ENCODE measurements around the gene PEX5L. TPM values are rescaled to one million over a fixed set of nuclear protein-coding genes. Genes with fewer than 3 reads are reported as not detected.

The PEX5L gene
- total RNA-seq, 1 donor from 2014 or later, result 0.78 TPM

- Histone ChIP-seq H3K4me3 (no peak overlapping the region), H3K36me3 (no peaks in the 10 kb centered on the region), H3K27me3 (no peaks in the 10 kb centered on the region), H3K9me3 (no peaks in the 10 kb centered on the region), H3K27ac (no peak overlapping the region), H3K4me1 (no peaks in the 10 kb centered on the region)
- intact Hi-C loops (cut with DNase I), result no loop called here
- no peak for ATAC-seq
- TF ChIP-seq CTCF (IDR thresholded peaks at IDR 0.05), result no peak
- no peak for DNase-seq
Measured at GRCh38 chr3:179825527-179826246, 211.1 kb downstream of the PEX5L start.

DNA sequence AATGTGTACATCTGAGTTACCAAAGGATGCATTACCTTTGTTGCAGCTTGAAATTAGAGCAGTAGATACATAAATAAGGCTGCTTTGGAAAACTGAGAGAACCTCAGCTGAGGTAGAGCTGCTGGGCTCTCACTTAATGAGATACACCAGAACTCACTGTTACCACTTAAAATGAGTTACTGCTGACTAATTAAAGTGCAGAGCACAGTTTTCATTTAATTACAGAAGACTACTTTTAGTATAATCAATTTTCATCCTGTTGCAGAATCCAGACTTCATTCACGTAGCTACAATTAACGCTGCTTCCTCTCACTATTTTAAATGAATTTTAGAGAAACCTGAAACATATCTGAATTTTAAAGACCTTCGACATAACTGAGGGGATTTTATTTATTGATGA, 214.4 kb downstream of the PEX5L start:
- intact Hi-C loops (cut with DNase I), result no loop called here
- no peak for TF ChIP-seq CTCF (IDR thresholded peaks at IDR 0.05)
- Histone ChIP-seq H3K4me3 (no peak overlapping the region), H3K4me1 (no peaks in the 10 kb centered on the region), H3K27me3 (no peaks in the 10 kb centered on the region), H3K9me3 (no peaks in the 10 kb centered on the region), H3K27ac (no peak overlapping the region), H3K36me3 (no peaks in the 10 kb centered on the region)
- DNase-seq (no peak), ATAC-seq (no peak)

DNA sequence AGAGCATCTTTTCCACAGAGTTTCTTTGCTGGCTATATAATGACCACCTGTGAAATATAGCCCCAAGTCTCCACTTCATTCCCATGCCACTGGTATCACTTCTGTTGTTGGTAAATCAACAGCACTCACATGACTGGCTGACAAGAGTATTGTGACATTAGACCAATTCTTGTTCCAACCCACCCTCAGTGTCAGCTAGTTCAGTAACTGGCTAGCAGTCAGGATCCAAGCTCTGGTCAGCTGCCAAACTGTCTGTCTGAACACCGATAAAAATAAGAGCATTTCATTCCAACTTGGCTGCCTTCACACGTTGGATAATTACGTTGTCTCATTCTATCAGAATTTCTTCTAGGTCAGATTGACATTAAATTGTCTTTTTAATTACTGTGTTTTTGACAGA, 217.4 kb downstream of the PEX5L start:
- ATAC-seq, result no peak
- Histone ChIP-seq H3K4me3 (no peak overlapping the region), H3K27ac (no peak overlapping the region), H3K4me1 (no peaks in the 10 kb centered on the region), H3K9me3 (no peaks in the 10 kb centered on the region), H3K27me3 (no peaks in the 10 kb centered on the region), H3K36me3 (no peaks in the 10 kb centered on the region)
- no peak for DNase-seq
- intact Hi-C loops (cut with DNase I), result no loop called here
- TF ChIP-seq CTCF (IDR thresholded peaks at IDR 0.05), result no peak

GRCh38 chr3:179812096-179812382, 224.7 kb downstream of the PEX5L start:
- H3K27me3 ChIP-seq, result no peaks in the 10 kb centered on the region
- H3K36me3 ChIP-seq, result no peaks in the 10 kb centered on the region
- H3K9me3 ChIP-seq, result no peaks in the 10 kb centered on the region
- ATAC-seq (no peak), DNase-seq (no peak)
- no peaks in the 10 kb centered on the region for H3K4me1 ChIP-seq
- TF ChIP-seq CTCF (IDR thresholded peaks at IDR 0.05), result no peak
- no peak overlapping the region for H3K4me3 ChIP-seq
- intact Hi-C loops (cut with DNase I), result no loop called here
- H3K27ac ChIP-seq, result no peak overlapping the region

GRCh38 chr3:179811321-179812095, 225.2 kb downstream of the PEX5L start:
- Histone ChIP-seq H3K27me3 (no peaks in the 10 kb centered on the region), H3K36me3 (no peaks in the 10 kb centered on the region), H3K27ac (no peak overlapping the region), H3K4me3 (no peak overlapping the region), H3K9me3 (no peaks in the 10 kb centered on the region), H3K4me1 (no peaks in the 10 kb centered on the region)
- DNase-seq, result no peak
- intact Hi-C loops (cut with DNase I), result no loop called here
- peak; percentile 94 for ATAC-seq
- TF ChIP-seq CTCF (IDR thresholded peaks at IDR 0.05), result peak; percentile 56

Data from upper lobe of right lung (tissue), 1 donor.